Measurements from ENCODE around the gene CCSER1.
"Not testable (repeated sequence)": the region's sequence is repeated elsewhere in the genome, so short reads cannot be mapped to it uniquely, and the experiment has no call there.

CCSER1 gene

DNA sequence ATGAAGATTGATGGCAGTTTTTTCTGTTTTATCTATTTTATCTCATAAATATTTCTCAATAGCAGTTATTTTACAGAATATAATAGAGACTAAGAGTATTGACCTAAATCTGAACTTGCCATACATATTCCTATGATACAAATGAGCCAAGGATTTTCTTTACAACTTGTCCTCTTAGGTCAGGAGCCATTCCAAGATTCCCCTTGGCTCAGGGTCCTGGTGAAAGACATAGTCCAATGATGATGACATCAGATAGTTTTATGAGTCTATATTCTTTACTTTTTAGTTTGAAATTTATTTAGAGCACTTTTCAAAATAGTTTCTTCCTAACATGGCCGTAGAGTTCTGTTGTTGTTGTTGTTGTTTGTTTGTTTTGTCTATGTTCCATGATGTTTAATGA, 1307.4 kb downstream of the CCSER1 start:
- TF ChIP-seq, protein P1, sequence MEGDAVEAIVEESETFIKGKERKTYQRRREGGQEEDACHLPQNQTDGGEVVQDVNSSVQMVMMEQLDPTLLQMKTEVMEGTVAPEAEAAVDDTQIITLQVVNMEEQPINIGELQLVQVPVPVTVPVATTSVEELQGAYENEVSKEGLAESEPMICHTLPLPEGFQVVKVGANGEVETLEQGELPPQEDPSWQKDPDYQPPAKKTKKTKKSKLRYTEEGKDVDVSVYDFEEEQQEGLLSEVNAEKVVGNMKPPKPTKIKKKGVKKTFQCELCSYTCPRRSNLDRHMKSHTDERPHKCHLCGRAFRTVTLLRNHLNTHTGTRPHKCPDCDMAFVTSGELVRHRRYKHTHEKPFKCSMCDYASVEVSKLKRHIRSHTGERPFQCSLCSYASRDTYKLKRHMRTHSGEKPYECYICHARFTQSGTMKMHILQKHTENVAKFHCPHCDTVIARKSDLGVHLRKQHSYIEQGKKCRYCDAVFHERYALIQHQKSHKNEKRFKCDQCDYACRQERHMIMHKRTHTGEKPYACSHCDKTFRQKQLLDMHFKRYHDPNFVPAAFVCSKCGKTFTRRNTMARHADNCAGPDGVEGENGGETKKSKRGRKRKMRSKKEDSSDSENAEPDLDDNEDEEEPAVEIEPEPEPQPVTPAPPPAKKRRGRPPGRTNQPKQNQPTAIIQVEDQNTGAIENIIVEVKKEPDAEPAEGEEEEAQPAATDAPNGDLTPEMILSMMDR (conservative IDR thresholded peaks at IDR 0.05; ENCODE audit: low read depth, low read length), result no peak
- DNase-seq (ENCODE audit: low read depth), result no peak
- no peak overlapping the region for H3K4me3 ChIP-seq (ENCODE audit: low read length)

DNA sequence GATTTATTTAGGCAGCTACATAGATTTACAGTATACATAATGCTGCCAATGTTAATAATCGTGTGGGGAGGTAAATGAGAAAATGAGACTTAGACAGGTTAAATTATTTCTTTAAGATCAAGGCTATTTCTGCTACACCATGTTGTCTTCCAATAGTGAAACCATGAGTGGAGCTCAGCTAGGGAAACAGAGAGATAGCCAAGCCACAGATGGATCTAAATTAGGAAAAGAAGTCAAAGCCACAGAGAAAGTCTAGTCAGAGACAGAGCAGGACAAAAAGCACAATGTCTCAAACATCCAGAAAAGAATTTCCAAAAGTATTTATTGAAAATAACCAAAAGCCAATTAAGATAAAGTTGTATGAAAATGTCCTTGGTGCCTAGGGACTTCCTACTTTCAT, 1309.4 kb downstream of the CCSER1 start:
- TF ChIP-seq, protein P1 (conservative IDR thresholded peaks at IDR 0.05; ENCODE audit: low read depth, low read length), result no peak
- H3K4me3 ChIP-seq (ENCODE audit: low read length), result no peak overlapping the region
- no peak for DNase-seq (ENCODE audit: low read depth)

DNA sequence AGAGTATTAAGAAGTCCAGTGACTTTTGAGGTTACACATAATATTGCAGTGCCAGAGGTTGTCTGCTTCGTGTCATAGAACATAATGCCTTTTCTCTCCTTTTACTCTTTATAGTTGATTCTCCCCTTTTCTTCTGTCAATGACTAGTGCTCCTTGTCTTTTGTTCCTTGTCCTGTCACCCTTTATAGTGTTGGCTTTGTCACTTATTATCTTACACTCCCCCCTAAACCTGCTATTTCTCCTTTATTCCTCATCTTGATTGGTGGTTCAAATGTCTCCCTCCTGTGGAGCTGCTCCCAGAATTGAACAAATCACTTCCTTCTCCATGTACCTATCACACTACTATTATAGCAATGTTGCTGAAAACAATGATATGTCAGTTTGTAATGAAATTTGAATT, 1320.0 kb downstream of the CCSER1 start:
- TF ChIP-seq, protein P1 (conservative IDR thresholded peaks at IDR 0.05; ENCODE audit: low read depth, low read length), result no peak
- H3K4me3 ChIP-seq (ENCODE audit: low read length), result no peak overlapping the region
- no peak for DNase-seq (ENCODE audit: low read depth)

DNA sequence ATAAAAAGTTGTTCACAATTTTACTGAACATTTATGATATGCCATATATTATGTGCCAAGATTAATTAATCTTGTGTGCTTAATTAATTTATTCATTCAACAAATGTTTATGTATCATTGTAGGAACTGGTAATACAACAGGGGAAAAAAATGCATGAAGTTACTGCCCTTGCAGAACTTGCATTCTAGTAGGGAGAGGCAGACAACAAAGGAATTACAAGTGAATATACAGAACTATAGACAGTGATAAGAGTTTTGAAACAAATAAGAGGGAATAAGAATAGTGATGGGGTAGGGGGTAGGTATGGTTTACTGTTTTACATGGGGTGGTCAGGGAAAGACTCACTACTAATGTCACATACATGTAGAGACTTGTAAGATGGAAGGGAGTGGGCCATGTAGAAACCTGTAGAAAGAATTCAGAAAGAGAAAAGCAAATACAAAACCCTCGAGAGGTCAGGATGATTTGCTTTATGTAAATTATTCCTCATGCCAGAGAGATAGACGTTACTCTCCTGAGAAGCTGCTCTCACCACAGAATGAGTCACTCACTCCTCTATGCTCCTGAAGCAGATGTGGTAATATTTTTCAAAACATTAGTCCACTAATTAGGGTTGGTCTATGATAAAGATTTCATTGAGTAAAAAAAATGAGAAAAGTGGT, 1321.6 kb downstream of the CCSER1 start:
- no peak overlapping the region for H3K4me3 ChIP-seq (ENCODE audit: low read length)
- peak; percentile 15 for DNase-seq (ENCODE audit: low read depth)
- TF ChIP-seq, protein P1 (conservative IDR thresholded peaks at IDR 0.05; ENCODE audit: low read depth, low read length), result no peak

DNA sequence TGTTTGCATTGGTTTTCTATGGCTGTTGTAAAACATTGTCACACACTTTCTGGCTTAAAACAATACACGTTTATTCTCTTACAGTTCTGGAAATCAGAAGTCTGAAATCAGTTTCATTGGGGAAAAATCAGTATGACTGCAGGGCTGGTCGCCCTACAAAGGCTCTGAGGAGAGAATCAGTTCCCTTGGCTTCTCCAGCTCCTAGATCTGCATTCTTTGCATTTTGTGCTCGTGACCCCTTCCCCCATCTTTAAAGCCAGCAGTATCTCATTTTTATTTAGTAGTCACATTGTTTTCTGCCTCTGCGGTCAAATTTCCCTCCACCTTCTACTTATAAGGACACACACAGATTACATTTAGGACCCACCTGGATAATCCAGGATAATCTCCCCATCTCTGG, 1326.9 kb downstream of the CCSER1 start:
- no peak overlapping the region for H3K4me3 ChIP-seq (ENCODE audit: low read length)
- TF ChIP-seq, protein P1 (conservative IDR thresholded peaks at IDR 0.05; ENCODE audit: low read depth, low read length), result no peak
- no peak for DNase-seq (ENCODE audit: low read depth)

DNA sequence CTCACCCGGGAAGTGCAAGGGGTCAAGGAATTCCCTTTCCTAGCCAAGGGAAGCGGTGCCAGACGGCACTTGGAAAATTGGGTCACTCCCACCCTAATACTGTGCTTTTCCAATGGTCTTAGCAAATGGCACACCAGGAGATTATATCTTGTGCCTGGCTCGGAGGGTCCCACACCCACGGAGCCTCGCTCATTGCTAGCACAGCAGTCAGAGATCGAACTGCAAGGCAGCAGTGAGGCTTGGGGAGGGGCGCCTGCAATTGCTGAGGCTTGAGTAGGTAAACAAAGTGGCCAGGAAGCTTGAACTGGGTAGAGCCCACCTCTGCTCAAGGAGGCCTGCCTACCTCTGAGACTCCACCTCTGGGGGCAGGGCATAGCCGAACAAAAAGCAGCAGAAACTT, 1335.4 kb downstream of the CCSER1 start:
- not testable (repeated sequence) for DNase-seq (ENCODE audit: low read depth); H3K4me3 ChIP-seq (ENCODE audit: low read length)

DNA sequence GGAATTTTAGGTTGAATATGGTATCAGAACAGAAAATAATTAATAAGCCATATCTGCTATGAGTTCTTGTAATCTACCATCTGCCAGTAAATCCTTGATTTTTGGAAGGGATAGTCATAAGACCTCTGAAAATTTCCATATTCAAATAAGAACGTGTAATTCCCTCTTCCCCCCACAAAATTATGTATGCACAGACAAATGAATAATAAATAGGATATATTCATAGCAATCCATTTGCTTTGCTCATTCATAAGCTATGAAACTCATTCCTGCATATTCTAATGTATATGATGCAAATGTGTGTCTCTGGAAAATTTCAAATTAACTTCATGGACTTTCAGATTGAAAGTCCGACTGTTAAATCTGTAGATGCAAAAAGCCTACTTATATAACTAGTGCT, 1343.5 kb downstream of the CCSER1 start:
- no peak overlapping the region for H3K4me3 ChIP-seq (ENCODE audit: low read length)
- TF ChIP-seq, protein P1 (conservative IDR thresholded peaks at IDR 0.05; ENCODE audit: low read depth, low read length), result no peak
- no peak for DNase-seq (ENCODE audit: low read depth)
